Measurements from ENCODE around the gene SYTL5. TPM values are rescaled to one million over a fixed set of nuclear protein-coding genes. Genes with fewer than 3 reads are reported as not detected.

The SYTL5 gene
- total and polyA plus RNA-seq, 2 of the 4 experiments (the other 2 are of a cell fraction) = 0.19 to 0.54 TPM

- no peak overlapping the region for H2BK15ac ChIP-seq (ENCODE audit: low read depth, low read length)
- no peak overlapping the region for H2BK5ac ChIP-seq (ENCODE audit: low read depth, low read length, poor library complexity, severe bottlenecking)
- in situ Hi-C loops (cut with MboI; ENCODE audit: low sequenced_read_pairs) = loop anchor here (25.0 kb wide), 1 partner anchor 112 kb away; no protein-coding TSS in a partner anchor
- no peak overlapping the region for H4K5ac ChIP-seq (ENCODE audit: low read depth, low read length)
- H4K8ac ChIP-seq (ENCODE audit: low read depth in 2 of 2, low read length in 2 of 2) = no peak overlapping the region
- H3K4ac ChIP-seq (ENCODE audit: low read depth, low read length) = no peak overlapping the region
- no peak overlapping the region for H3K23ac ChIP-seq (ENCODE audit: low read depth, low read length)
- TF ChIP-seq ELK1 (IDR thresholded peaks at IDR 0.05; ENCODE audit: borderline replicate concordance, low read depth, low read length) (no peak), SMC3 (IDR thresholded peaks at IDR 0.05; ENCODE audit: low read depth, low read length) (no peak), USF2 (IDR thresholded peaks at IDR 0.05; ENCODE audit: low read depth, low read length) (no peak), BHLHE40 (IDR thresholded peaks at IDR 0.05; ENCODE audit: low read depth, low read length) (no peak), MAZ (IDR thresholded peaks at IDR 0.05; ENCODE audit: borderline replicate concordance, low read depth, low read length) (no peak), NFE2L2 (IDR thresholded peaks at IDR 0.05; ENCODE audit: low read depth, low read length) (no peak), CEBPB (IDR thresholded peaks at IDR 0.05; ENCODE audit: low read depth, low read length) (no peak), POLR2A (IDR thresholded peaks at IDR 0.05; ENCODE audit: low read depth, low read length) (no peak), CTCF (conservative IDR thresholded peaks at IDR 0.05; ENCODE audit: low read depth, low read length) (no peak)
- no CpG with 5 or more reads among the region's 2 CpGs for WGBS, 2 experiments (ENCODE audit: extremely low coverage in 2 of 2, insufficient read length in 1 of 2)
- H3K36me3 ChIP-seq (ENCODE audit: control insufficient read depth, insufficient read depth, low read length) = peaks cover 3% of the 10 kb centered on the region; the same call in 1 of the 2 replicates
- H3K27ac ChIP-seq (ENCODE audit: insufficient read depth, low read length) = no peak overlapping the region
- H3K18ac ChIP-seq (ENCODE audit: low read depth, low read length) = no peak overlapping the region
- BruUV-seq (replicated peaks) = no TSS peak
- H3K4me1 ChIP-seq (ENCODE audit: control insufficient read depth, insufficient read depth, low read length) = no peaks in the 10 kb centered on the region
- no peaks in the 10 kb centered on the region for H4K20me1 ChIP-seq (ENCODE audit: insufficient read depth, low read length)
- no peak overlapping the region for H2AFZ ChIP-seq (replicated peaks; ENCODE audit: low read length, poor library complexity)
- no peak overlapping the region for H3K4me2 ChIP-seq (ENCODE audit: low read depth, low read length)
- H3K9me1 ChIP-seq (ENCODE audit: insufficient read depth, low read length) = no peaks in the 10 kb centered on the region
- DNase-seq (no peak), ATAC-seq (ENCODE audit: low read depth) (no peak)
- H2BK20ac ChIP-seq (ENCODE audit: low read depth, low read length) = no peak overlapping the region
- dilution Hi-C loops (cut with HindIII; ENCODE audit: low sequenced_read_pairs, unreplicated experiment) = no loop called here
- intact Hi-C loops (cut with micrococcal nuclease) = no loop called here
- no peak overlapping the region for H3K56ac ChIP-seq (ENCODE audit: extremely low read depth, insufficient read depth, low read length)
- CTCF ChIA-PET = no interaction called here
- H3K27me3 ChIP-seq (ENCODE audit: control insufficient read depth, insufficient read depth, low read length) = peaks cover 2% of the 10 kb centered on the region; the same call in 1 of the 2 replicates
- no peak overlapping the region for H2AK9ac ChIP-seq (replicated peaks; ENCODE audit: low read depth, low read length, poor library complexity)
- no peak overlapping the region for H2AK5ac ChIP-seq (ENCODE audit: low read depth, low read length)
- no peak overlapping the region for H3K4me3 ChIP-seq (ENCODE audit: insufficient read depth, low read depth, low read length)
- H3K79me1 ChIP-seq (ENCODE audit: low read depth in 1 of 2, low read length in 2 of 2) = no peaks in the 10 kb centered on the region
- H3K14ac ChIP-seq (replicated peaks; ENCODE audit: low read depth, low read length) = no peak overlapping the region
- H3K9me3 ChIP-seq (ENCODE audit: control insufficient read depth, insufficient read depth, low read length) = no peaks in the 10 kb centered on the region
- H4K91ac ChIP-seq (ENCODE audit: insufficient read depth, low read depth, low read length) = no peak overlapping the region
- no peak overlapping the region for H3K9ac ChIP-seq (ENCODE audit: low read depth, low read length)
- no peak overlapping the region for H2BK120ac ChIP-seq (ENCODE audit: low read depth, low read length)
- POLR2A ChIA-PET (ENCODE audit: unreplicated experiment) = no interaction called here
These were observed 142.7 kb downstream of the SYTL5 start for GRCh38 chrX:38149016-38149415.

Measured in IMR-90 (cell line).